K562 (cell line): Measurements from ENCODE around the gene AP3S2. TPM values are rescaled to one million over a fixed set of nuclear protein-coding genes. Genes with fewer than 3 reads are reported as not detected.

ENCODE experiments used
- ATAC-seq: fragments of 200-7000 bp; cut with Tn5 transposase; 3 replicates; pipeline ENCODE4 v1.9.1; 2020; ENCODE audit warnings: moderate library complexity
- BruUV-seq: library from RNA; stranded (reverse); fragments of 400-500 nt; replicated peaks from 2 replicates; lab custom pipeline; 2021; lab: Mats Ljungman, UMichigan
- CTCF ChIA-PET: fragments of 300-600 bp; formaldehyde crosslinking; extraction: SDS; loops from one replicate; lab custom pipeline; 2021; ENCODE audit warnings: low intra/inter-chr PET ratio; lab: Yijun Ruan, JAX
- POLR2A ChIA-PET: fragments of 300-600, 350-650 bp; sonication (Branson Sonifier 250); formaldehyde crosslinking; extraction: SDS; loops from one replicate; lab custom pipeline; 2021; ENCODE audit warnings: antibody characterized with exemption, inconsistent platforms; lab: Yijun Ruan, JAX
- DNase-seq, 4 experiments: peaks; one replicate each; pipeline versions ENCODE4 v3.0.0 to v3.0.0-alpha.2; 2011 to 2018; ENCODE audit warnings: low spot score in 3 of 4, mixed read lengths in 3 of 4; ENCODE audit errors: extremely low read depth in 1 of 4
- FAIRE-seq: peaks from 2 replicates; lab custom pipeline; 2011; peaks lifted over from hg19 to GRCh38; lab: Jason Lieb, UNC
- H2AFZ ChIP-seq: 2 replicates; pipeline ENCODE4 v1.6.0; 2011; ENCODE audit warnings: low read depth, low read length, control low read depth, inconsistent platforms
- H3K27ac ChIP-seq: fragments of 200-600 bp; 3 replicates; pipeline ENCODE4 v1.8.0; 2011; ENCODE audit warnings: low read depth, mild to moderate bottlenecking, control low read depth, inconsistent platforms, low read length, moderate library complexity, mixed read lengths; ENCODE audit errors: extremely low read depth
- H3K27me3 ChIP-seq, 2 experiments: fragments of 300-600 bp in 1 of 2; 2 replicates in 1 of 2; 3 replicates in 1 of 2; pipeline versions ENCODE4 v1.6.0 to v1.8.0; 2011; ENCODE audit warnings: inconsistent platforms in 2 of 2, low read length in 2 of 2, mild to moderate bottlenecking in 1 of 2, mixed read lengths in 1 of 2, moderate library complexity in 1 of 2; ENCODE audit not compliant: control insufficient read depth in 2 of 2, insufficient read depth in 2 of 2
- H3K36me3 ChIP-seq: fragments of 300-600 bp; 3 replicates; pipeline ENCODE4 v1.8.0; 2011; ENCODE audit warnings: mild to moderate bottlenecking, low read length, inconsistent platforms; ENCODE audit not compliant: control insufficient read depth, insufficient read depth
- H3K4me1 ChIP-seq, 2 experiments: fragments of 200-600 bp in 1 of 2; replicated peaks in 1 of 2; 2 replicates in 1 of 2; 3 replicates in 1 of 2; pipeline versions ENCODE4 v1.5.1 to v1.8.0; 2011; ENCODE audit warnings: inconsistent platforms in 2 of 2, low read length in 2 of 2, mild to moderate bottlenecking in 1 of 2, mixed read lengths in 1 of 2, moderate library complexity in 1 of 2; ENCODE audit not compliant: control insufficient read depth in 2 of 2, insufficient read depth in 2 of 2
- H3K4me2 ChIP-seq: 2 replicates; pipeline ENCODE4 v1.6.1; 2011; ENCODE audit warnings: low read length, control low read depth, inconsistent platforms, mixed read lengths; ENCODE audit not compliant: insufficient read depth
- H3K4me3 ChIP-seq: fragments of 200-600 bp; sonication (generic), shearing (Covaris generic); 2 replicates; pipeline ENCODE4 v1.5.1; 2016; ENCODE audit warnings: control low read depth, inconsistent platforms
- H3K79me2 ChIP-seq: fragments of 200-600 bp; 3 replicates; pipeline ENCODE4 v1.8.0; 2011; ENCODE audit warnings: low read length, inconsistent platforms; ENCODE audit not compliant: control insufficient read depth, insufficient read depth
- H3K9ac ChIP-seq, 2 experiments: 2 replicates each; pipeline versions ENCODE4 v1.6.0 to v1.6.1; 2011; ENCODE audit warnings: low read depth in 2 of 2, low read length in 2 of 2, control low read depth in 1 of 2, inconsistent platforms in 1 of 2, mild to moderate bottlenecking in 1 of 2, mixed read lengths in 1 of 2; ENCODE audit not compliant: insufficient read depth in 1 of 2
- H3K9me1 ChIP-seq: one replicate; pipeline ENCODE4 v1.6.0; 2011; ENCODE audit warnings: inconsistent platforms, mild to moderate bottlenecking, low read length, moderate library complexity; ENCODE audit not compliant: control insufficient read depth, insufficient read depth
- H3K9me3 ChIP-seq: replicated peaks from 2 replicates; pipeline ENCODE4 v1.5.1; 2011; ENCODE audit warnings: low read depth, low read length, inconsistent platforms; ENCODE audit not compliant: control insufficient read depth, insufficient read depth
- H4K20me1 ChIP-seq: replicated peaks from 2 replicates; pipeline ENCODE4 v1.6.1; 2011; ENCODE audit warnings: low read length, inconsistent platforms, mixed read lengths; ENCODE audit not compliant: control insufficient read depth, insufficient read depth
- BCL6 ChIP-seq: fragments of 250-450 bp; sonication (Bioruptor Pico); IDR thresholded peaks from 2 replicates; pipeline ENCODE4 v1.4.0; 2020
- C11orf30 ChIP-seq: fragments of 450-650 bp; IDR thresholded peaks from 2 replicates; pipeline ENCODE4 v1.6.1; 2016; ENCODE audit warnings: low read depth, mild to moderate bottlenecking
- CHD1 ChIP-seq: fragments of 200-600 bp; sonication (generic); IDR thresholded peaks from one replicate; pipeline ENCODE4 v1.6.1; 2012; ENCODE audit warnings: mild to moderate bottlenecking, moderate library complexity, low read length, inconsistent platforms
- ZNF316 ChIP-seq: fragments of 450-650 bp; IDR thresholded peaks from 2 replicates; pipeline ENCODE4 v1.6.1; 2016
- WGBS: fragments of 100-300 bp; shearing (Covaris generic); methylation state at CpG from one replicate; pipeline ENCODE4 v1.1.6; 2016; ENCODE audit warnings: low coverage, mixed read lengths; ENCODE audit not compliant: insufficient coverage; ENCODE audit errors: missing lambda C conversion rate; 5-methylcytosine and 5-hydroxymethylcytosine counted together
- in situ Hi-C: fragments of 300-500 bp; cut with MboI; formaldehyde crosslinking; loops from 4 replicates; pipeline ENCODE4 v1.15.0; 2018; ENCODE audit warnings: inconsistent platforms, mixed read lengths
- intact Hi-C: fragments of 100-400 bp; cut with micrococcal nuclease; formaldehyde crosslinking; loops from 2 replicates; pipeline ENCODE4 v1.14.2; 2022
- polyA plus RNA-seq, 8 experiments: library from polyadenylated mRNA; depleted of rRNA in 4 of 8; stranded (reverse) in 5 of 8; unstranded in 3 of 8; fragments of >200 nt; fragmentation: Nextera tagmentation in 2 of 8; fragmentation: Illumina TruSeq in 1 of 8; extraction: Ambion mirVana in 2 of 8; extraction: Trizol in 1 of 8; gene quantifications; 2 replicates each; pipeline versions ENCODE4 v1.2.1 to v1.2.3, GENCODE V29; 2011 to 2014; ENCODE audit warnings: inconsistent platforms in 1 of 8, missing spikeins in 1 of 8
- total RNA-seq, 7 experiments: library from RNA; depleted of rRNA in 6 of 7; stranded (reverse); fragments of >200 nt in 6 of 7; fragmentation: Illumina TruSeq in 2 of 7; extraction: Trizol in 2 of 7; gene quantifications; 2 replicates each; pipeline versions ENCODE4 v1.2.1 to v1.2.3, GENCODE V29; 2011 to 2021; ENCODE audit warnings: low replicate concordance in 1 of 7
- TF ChIP-seq, protein P1 (sequence below): fragments of 450-650 bp; IDR thresholded peaks from 2 replicates; pipeline ENCODE4 v1.6.1; 2016
- TF ChIP-seq, protein P2 (sequence below), 2 experiments: IDR thresholded peaks in 1 of 2; conservative IDR thresholded peaks in 1 of 2; 2 replicates each; pipeline ENCODE4 v1.6.1; 2016; ENCODE audit warnings: low read depth in 2 of 2, mild to moderate bottlenecking in 1 of 2, missing compliant biosample characterization in 1 of 2, missing genetic modification characterization in 1 of 2, moderate library complexity in 1 of 2

Gene AP3S2
- total and polyA plus RNA-seq, 9 of the 15 experiments (the other 6 are each of a cell fraction or from before 2014, with no cell fraction given): 16.4 to 54.1 (median 37.4) TPM

DNA sequence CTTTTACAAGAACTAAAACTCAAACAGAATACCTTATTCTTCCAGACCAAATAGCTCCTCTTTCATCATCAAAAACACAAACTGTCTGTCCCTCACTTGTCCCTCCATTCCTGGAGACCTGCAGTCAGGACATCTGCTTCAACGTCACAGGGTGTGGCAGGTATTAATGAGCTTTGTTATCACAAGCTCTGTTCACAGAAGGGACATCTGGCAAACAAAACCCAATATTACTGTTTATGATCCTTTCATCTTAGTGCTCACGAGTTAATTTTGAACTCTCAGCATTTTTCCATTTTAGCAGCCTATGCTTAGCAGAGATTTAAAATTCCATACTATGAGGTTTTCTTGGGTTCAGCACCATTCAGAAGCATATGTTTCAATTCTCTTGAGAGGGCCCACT is 32.9 kb downstream of the AP3S2 start:
- Histone ChIP-seq H3K36me3 (peaks cover 43% of the 10 kb centered on the region), H3K27me3 (no peaks in the 10 kb centered on the region), H2AFZ (no peak overlapping the region), H3K4me1 (no peaks in the 10 kb centered on the region; a peak in 1 of 5 replicates), H3K79me2 (no peaks in the 10 kb centered on the region), H3K9me3 (no peaks in the 10 kb centered on the region), H3K9me1 (no peaks in the 10 kb centered on the region), H3K27ac (no peak overlapping the region), H4K20me1 (no peaks in the 10 kb centered on the region), H3K4me2 (no peak overlapping the region), H3K9ac (no peak overlapping the region), H3K4me3 (no peak overlapping the region)
- CTCF ChIA-PET: interaction anchor here (0.6 kb wide), 1 partner anchor 13 kb away, joined by 5 read pairs; no protein-coding TSS in a partner anchor
- in situ Hi-C loops: no loop called here
- 42% methylated on average over 2 of the region's 2 CpGs for WGBS
- DNase-seq (no peak), ATAC-seq (no peak), FAIRE-seq (no peak)
- TF ChIP-seq CHD1 (no peak), C11orf30 (peak; percentile 44; the same call in 1 of the 2 replicates), ZNF316 (peak; percentile 62), BCL6 (CRISPR knock-in tag) (no peak)
- TF ChIP-seq, protein P1, sequence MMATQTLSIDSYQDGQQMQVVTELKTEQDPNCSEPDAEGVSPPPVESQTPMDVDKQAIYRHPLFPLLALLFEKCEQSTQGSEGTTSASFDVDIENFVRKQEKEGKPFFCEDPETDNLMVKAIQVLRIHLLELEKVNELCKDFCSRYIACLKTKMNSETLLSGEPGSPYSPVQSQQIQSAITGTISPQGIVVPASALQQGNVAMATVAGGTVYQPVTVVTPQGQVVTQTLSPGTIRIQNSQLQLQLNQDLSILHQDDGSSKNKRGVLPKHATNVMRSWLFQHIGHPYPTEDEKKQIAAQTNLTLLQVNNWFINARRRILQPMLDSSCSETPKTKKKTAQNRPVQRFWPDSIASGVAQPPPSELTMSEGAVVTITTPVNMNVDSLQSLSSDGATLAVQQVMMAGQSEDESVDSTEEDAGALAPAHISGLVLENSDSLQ: peak; percentile 32; the same call in 1 of the 2 replicates
- TF ChIP-seq, protein P2, sequence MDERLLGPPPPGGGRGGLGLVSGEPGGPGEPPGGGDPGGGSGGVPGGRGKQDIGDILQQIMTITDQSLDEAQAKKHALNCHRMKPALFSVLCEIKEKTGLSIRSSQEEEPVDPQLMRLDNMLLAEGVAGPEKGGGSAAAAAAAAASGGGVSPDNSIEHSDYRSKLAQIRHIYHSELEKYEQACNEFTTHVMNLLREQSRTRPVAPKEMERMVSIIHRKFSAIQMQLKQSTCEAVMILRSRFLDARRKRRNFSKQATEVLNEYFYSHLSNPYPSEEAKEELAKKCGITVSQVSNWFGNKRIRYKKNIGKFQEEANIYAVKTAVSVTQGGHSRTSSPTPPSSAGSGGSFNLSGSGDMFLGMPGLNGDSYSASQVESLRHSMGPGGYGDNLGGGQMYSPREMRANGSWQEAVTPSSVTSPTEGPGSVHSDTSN (CRISPR knock-in tag; IDR thresholded peaks at IDR 0.05; ENCODE audit: low read depth): no peak
- TF ChIP-seq, protein P2 (tag; conservative IDR thresholded peaks at IDR 0.05; ENCODE audit: low read depth): peak; percentile 33; the same call in 1 of the 2 replicates
- intact Hi-C loops: no loop called here
- no TSS peak for BruUV-seq
- POLR2A ChIA-PET: interaction anchor here (1.0 to 2.1 kb wide), 3 partner anchors 8 to 33 kb away, joined by 4 to 6 read pairs (median 5); no protein-coding TSS in a partner anchor
